Iris pigment epithelial cell (primary cell): ENCODE measurements around the gene NFIA.

Experiments used
- DNase-seq: peaks from one replicate; pipeline ENCODE4 v3.0.0-alpha.2; 2011; ENCODE audit warnings: low read depth

NFIA gene

GRCh38 chr1:61370913-61371279 is 288.5 kb downstream of the NFIA start:
- no peak for DNase-seq

GRCh38 chr1:61372944-61373343 is 290.6 kb downstream of the NFIA start:
- no peak for DNase-seq

GRCh38 chr1:61374156-61374555 is 291.8 kb downstream of the NFIA start:
- DNase-seq = no peak

DNA sequence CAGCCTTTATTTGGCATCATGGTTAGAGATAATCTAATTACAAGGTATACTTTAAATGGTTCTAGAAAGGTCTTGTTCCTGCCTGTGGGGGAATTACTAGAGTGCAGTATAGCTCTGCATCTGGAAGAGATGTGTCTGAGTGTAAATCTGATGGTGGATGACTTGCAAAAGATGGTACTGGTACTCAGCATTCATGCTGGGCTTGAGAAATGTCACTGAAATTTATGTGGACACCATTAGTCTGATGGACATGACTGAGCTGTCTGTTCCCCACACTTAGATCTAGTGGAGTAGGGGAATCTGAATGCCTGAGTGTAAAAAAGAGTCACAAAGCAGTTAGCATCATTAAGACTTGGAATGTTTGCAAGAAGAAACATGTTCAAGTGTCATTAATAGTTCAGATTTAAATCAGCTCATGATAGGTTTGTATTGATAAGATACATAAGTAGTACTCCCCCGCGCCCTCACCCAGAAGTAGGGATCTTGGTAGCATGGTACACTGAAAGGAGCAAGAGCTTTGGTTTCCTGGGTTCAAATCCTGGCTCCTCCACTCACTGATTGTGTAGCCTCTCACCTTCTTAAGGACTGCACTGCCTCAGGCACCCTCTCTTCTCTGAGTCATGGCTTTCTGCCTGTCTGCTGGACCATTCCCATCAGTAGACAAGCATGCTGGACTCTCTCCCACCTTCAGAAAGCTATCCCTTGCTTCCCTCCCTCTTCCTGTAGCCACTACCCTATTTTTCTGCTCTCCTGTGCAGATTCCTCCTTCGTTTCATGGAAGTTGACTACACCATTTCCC is 292.9 kb downstream of the NFIA start:
- no peak for DNase-seq

GRCh38 chr1:61376151-61376550 is 293.8 kb downstream of the NFIA start:
- DNase-seq = no peak

DNA sequence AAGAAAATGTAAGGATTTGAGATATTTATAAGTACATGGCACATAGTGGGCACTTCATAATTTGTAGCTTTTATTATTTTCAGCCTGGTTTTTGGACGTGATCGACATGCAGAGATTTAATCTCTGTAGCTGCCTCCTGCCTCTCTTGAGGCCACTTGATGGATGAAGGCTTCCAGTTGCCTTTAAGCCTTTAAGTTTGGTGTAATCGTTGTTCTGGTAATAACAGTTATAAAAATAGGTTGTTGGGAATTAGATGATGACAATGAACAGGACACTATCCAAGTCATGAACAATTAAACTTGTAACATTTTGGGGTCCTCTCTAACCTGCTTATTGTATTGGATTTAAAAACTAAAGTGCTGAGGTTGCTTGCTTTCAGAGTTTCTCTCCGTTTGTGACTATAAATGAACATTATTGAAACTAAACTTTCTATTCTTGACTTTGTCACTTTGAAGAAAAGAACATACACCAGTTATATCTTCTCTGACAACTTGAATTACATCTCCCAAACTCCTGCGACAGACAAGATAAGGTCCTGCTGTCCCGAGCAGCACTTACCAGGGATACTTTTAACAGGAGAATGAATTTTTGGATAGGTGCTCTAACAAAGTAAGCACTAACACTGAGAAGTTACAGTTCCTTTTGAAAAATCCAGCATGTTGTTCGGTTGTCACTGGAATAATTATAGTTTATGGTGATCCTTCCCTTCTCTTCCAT is 295.0 kb downstream of the NFIA start:
- no peak for DNase-seq

- no peak for DNase-seq
Measured at GRCh38 chr1:61378494-61379180, 296.3 kb downstream of the NFIA start.

DNA sequence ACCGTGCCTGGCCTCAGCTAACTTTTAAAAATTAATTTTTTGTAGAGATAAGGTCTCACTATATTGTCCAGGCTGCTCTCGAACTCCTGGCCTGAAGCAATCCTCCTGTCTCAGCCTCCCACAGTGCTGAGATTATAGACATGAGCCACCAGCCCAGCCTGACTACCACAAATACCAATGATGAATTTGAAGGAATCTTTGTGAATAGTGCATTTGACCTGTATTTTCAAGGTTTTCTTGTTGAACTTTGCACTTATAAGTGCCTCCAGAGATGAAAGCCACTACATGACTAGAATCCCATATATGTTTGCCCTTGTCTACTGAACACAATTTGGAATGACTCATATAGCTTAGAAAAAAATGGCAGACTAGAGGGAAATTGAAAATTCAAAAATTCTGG is 297.3 kb downstream of the NFIA start:
- DNase-seq = no peak

GRCh38 chr1:61380561-61380960 is 298.2 kb downstream of the NFIA start:
- DNase-seq = no peak

GRCh38 chr1:61386323-61386722 is 304.0 kb downstream of the NFIA start:
- no peak for DNase-seq

- DNase-seq = no peak
Measured at GRCh38 chr1:61386770-61387169, 304.4 kb downstream of the NFIA start.

DNA sequence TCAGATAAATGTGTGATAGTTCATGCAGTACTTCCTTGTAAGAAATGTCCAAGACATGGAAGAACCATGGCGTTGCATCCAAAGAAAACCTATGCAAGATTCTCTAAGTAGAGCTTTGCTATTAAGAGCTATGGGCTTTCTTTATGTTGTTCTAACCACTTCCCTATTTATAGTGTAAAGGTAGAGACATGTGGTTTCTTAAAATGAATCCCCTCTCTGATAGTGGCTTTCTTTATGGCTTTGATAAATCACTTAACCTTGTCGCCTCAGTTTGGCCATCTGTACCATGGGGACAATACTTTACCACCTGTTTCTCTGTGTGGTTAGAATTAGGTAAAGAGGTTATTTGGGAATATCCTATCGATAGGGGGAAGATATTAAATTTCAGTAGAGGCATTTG is 305.5 kb downstream of the NFIA start:
- no peak for DNase-seq

DNA sequence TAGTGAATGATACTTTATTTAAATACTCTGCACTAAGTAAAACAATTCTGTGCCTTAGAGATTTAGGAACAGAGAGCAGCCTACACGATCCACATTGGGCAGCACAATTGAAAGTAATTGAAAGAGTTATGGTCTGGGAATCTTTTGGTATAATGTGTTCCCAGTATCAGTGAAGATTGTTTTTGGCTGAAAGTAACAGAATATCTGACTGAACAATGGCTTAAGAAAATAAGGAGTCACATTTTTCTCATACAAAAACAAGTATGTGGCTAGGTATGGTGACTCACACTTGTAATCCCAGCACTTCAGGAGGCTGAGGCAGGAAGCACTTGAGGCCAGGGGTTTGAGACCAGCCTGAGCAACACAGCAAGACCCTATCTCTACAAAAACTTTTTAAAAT is 306.2 kb downstream of the NFIA start:
- DNase-seq = peak; percentile 75

GRCh38 chr1:61389194-61389925 is 307.0 kb downstream of the NFIA start:
- DNase-seq = no peak

DNA sequence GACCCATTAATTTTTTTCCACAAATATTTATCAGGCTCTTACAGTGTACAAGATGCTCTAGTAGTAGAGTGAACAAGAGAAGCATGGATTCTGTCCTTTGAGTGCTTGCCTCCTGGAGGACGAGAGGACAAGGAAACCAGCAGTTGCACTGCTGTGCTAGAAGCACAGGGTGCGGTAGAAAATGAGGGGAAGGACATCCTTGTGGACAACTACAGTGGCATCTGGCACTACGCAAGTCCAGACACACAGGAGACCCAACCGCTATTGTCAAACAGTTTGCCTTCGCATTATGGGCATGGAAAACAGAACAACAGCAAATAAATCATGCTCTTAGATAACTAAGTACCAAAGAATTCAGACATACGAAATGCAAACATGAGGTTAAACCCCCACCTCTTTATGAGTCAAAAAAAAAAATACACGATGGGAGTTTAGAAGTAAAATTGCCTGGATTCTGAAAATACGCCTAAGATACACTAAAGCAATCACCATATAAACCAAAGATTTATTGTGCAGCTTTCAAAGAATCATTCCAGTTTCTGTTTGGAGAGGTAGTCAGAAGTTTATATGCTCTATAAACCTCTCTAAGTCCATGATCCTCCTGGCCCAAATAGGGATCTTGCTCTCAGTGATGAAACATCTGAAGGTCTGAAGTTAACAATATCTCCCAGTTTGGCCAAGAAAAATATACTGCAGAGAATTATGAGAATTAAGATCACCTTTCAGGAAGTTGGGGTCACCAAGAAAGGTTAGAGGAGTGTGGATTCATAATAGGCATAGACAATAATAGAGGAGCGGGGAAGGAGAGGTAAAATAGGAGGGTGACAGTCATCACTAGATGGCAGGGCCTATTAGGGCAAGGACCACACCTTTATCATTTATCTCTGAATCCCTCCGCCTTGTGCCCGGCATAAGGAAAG is 307.8 kb downstream of the NFIA start:
- DNase-seq = peak; percentile 26

- no peak for DNase-seq
Measured at GRCh38 chr1:61391730-61392129, 309.4 kb downstream of the NFIA start.

GRCh38 chr1:61392409-61393242 is 310.3 kb downstream of the NFIA start:
- no peak for DNase-seq

- no peak for DNase-seq
Measured at GRCh38 chr1:61393575-61393974, 311.2 kb downstream of the NFIA start.

DNA sequence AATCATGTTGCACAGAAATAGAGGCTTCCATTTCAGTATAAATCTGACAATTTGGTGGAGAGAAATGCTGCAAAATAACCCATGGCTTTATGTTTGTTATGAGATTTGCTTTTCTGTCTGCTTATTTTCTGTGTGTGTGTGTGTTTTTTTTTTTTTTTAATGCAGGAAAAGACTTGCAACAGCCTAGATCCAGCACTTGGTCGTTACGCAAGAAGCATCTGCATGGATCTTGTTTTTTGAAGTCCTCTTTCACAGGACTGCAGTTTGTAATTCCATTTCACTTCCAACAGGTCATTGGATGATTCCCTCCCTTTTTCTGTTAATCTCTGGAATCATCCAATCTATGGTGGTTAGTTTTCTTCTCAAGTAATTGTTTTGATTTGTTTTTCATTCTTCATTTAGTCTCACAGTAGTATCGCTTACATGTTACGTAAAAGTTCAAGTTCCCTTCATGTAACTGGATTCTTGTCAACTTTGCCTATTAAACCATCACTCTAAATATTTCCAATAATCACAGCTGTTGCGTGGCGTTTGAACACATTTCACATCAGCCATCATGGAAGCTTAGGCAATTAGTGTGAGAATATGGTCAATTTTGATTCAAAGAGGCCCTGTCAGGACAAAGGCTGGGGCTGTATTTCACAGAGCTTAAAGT is 312.9 kb downstream of the NFIA start:
- DNase-seq = peak; percentile 48

DNA sequence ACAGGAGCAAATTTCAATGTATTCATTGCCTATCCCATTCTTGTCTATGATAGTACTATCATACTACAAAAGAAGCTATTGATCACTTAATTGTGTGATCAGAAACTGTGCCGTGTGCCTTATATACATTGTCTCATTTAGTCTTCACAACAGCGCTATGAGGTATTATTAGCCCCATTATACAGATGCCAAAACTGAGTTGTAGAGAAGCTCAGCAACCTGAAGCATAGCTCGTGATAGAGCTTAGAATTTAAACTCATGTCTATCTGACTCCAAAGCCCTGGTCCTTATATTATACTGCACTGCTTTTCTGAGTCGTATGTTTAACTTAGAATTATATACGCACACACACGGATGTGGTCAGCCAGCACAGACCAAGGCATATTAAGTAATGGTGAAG is 315.1 kb downstream of the NFIA start:
- no peak for DNase-seq
